NCI-H1048 (cell line): ENCODE measurements around the gene LRBA.

ENCODE experiments used
- DNase-seq: peaks from one replicate; lab custom pipeline; 2025; lab: John Stamatoyannopoulos, UW

The LRBA gene

GRCh38 chr4:150322646-150323045, 692.4 kb downstream of the LRBA start:
- DNase-seq = no peak

- DNase-seq = no peak
These were observed 694.0 kb downstream of the LRBA start for GRCh38 chr4:150321113-150321512.

GRCh38 chr4:150318971-150319370, 696.1 kb downstream of the LRBA start:
- DNase-seq = no peak

- DNase-seq = no peak
These were observed 696.6 kb downstream of the LRBA start for GRCh38 chr4:150318527-150318926.

GRCh38 chr4:150316332-150317205, 698.5 kb downstream of the LRBA start:
- DNase-seq = no peak

GRCh38 chr4:150315691-150316090, 699.4 kb downstream of the LRBA start:
- no peak for DNase-seq

GRCh38 chr4:150315175-150315574, 699.9 kb downstream of the LRBA start:
- DNase-seq = peak; percentile 24

- no peak for DNase-seq
These were observed 701.1 kb downstream of the LRBA start for GRCh38 chr4:150314031-150314430.

- DNase-seq = no peak
These were observed 704.8 kb downstream of the LRBA start for GRCh38 chr4:150310159-150310895.

GRCh38 chr4:150308824-150309472, 706.1 kb downstream of the LRBA start:
- no peak for DNase-seq

- no peak for DNase-seq
These were observed 708.4 kb downstream of the LRBA start for GRCh38 chr4:150306719-150307118.

GRCh38 chr4:150305995-150306394, 709.1 kb downstream of the LRBA start:
- DNase-seq = no peak

- no peak for DNase-seq
These were observed 712.5 kb downstream of the LRBA start for GRCh38 chr4:150302553-150302952.

GRCh38 chr4:150299816-150300215, 715.3 kb downstream of the LRBA start:
- DNase-seq = no peak

- DNase-seq = no peak
These were observed 717.1 kb downstream of the LRBA start for GRCh38 chr4:150297861-150298474.

- no peak for DNase-seq
These were observed 725.2 kb downstream of the LRBA start for GRCh38 chr4:150289881-150290280.

GRCh38 chr4:150289198-150289597, 725.9 kb downstream of the LRBA start:
- DNase-seq = no peak

- DNase-seq = no peak
These were observed 728.4 kb downstream of the LRBA start for GRCh38 chr4:150286656-150287055.

- no peak for DNase-seq
These were observed 731.4 kb downstream of the LRBA start for GRCh38 chr4:150283689-150284088.

GRCh38 chr4:150280975-150281374, 734.1 kb downstream of the LRBA start:
- no peak for DNase-seq

- no peak for DNase-seq
These were observed 734.8 kb downstream of the LRBA start for GRCh38 chr4:150280081-150280895.
